ENCODE measurements around the gene SSH3.

The SSH3 gene

GRCh38 chr11:67270256-67271204 lies 32.8 kb upstream of the SSH3 start:
- Histone ChIP-seq H3K36me3 (ENCODE audit: control insufficient read depth, low read length) (peaks cover 87% of the 10 kb centered on the region), H3K4me2 (ENCODE audit: low read length) (peak overlapping the region; percentile 100), H3K27ac (ENCODE audit: low read depth, low read length) (peak overlapping the region; percentile 100), H3K27me3 (ENCODE audit: control insufficient read depth, low read length) (no peaks in the 10 kb centered on the region), H4K20me1 (ENCODE audit: control insufficient read depth, insufficient read depth, low read depth, low read length) (peaks cover 4% of the 10 kb centered on the region), H3K9me3 (ENCODE audit: control insufficient read depth, insufficient read depth, low read length) (no peaks in the 10 kb centered on the region), H3K4me3 (ENCODE audit: low read length) (peak overlapping the region; percentile 91), H3K79me2 (ENCODE audit: control insufficient read depth, low read length) (peaks cover 96% of the 10 kb centered on the region), H3K4me1 (ENCODE audit: control insufficient read depth, low read length) (peaks cover 86% of the 10 kb centered on the region), H3K9me2 (replicated peaks; ENCODE audit: control insufficient read depth, low read length) (no peaks in the 10 kb centered on the region), H3F3A (ENCODE audit: control insufficient read depth, insufficient read depth) (peaks cover 49% of the 10 kb centered on the region)
- no peak for TF ChIP-seq CTCF (IDR thresholded peaks at IDR 0.05; ENCODE audit: low read depth, low read length, poor library complexity, severe bottlenecking)
- TF ChIP-seq EZH2phosphoT487 (IDR thresholded peaks at IDR 0.05; ENCODE audit: borderline replicate concordance, low read length) = no peak

- H3F3A ChIP-seq (ENCODE audit: control insufficient read depth, insufficient read depth) = peaks cover 54% of the 10 kb centered on the region
- H3K36me3 ChIP-seq (ENCODE audit: control insufficient read depth, low read length) = peaks cover 91% of the 10 kb centered on the region
These were observed 32.2 kb upstream of the SSH3 start for GRCh38 chr11:67271205-67271540.

GRCh38 chr11:67271541-67272284 lies 31.6 kb upstream of the SSH3 start:
- Histone ChIP-seq H3K4me1 (ENCODE audit: control insufficient read depth, low read length) (peaks cover 92% of the 10 kb centered on the region), H3K4me2 (ENCODE audit: low read length) (peak overlapping the region; percentile 100), H3K79me2 (ENCODE audit: control insufficient read depth, low read length) (peaks cover 100% of the 10 kb centered on the region), H4K20me1 (ENCODE audit: control insufficient read depth, insufficient read depth, low read depth, low read length) (peaks cover 4% of the 10 kb centered on the region), H3K36me3 (ENCODE audit: control insufficient read depth, low read length) (peaks cover 95% of the 10 kb centered on the region), H3K4me3 (ENCODE audit: low read length) (peak overlapping the region; percentile 91), H3K27ac (ENCODE audit: low read depth, low read length) (peak overlapping the region; percentile 100), H3K27me3 (ENCODE audit: control insufficient read depth, low read length) (no peaks in the 10 kb centered on the region), H3K9me3 (ENCODE audit: control insufficient read depth, insufficient read depth, low read length) (no peaks in the 10 kb centered on the region), H3K9me2 (replicated peaks; ENCODE audit: control insufficient read depth, low read length) (no peaks in the 10 kb centered on the region), H3F3A (ENCODE audit: control insufficient read depth, insufficient read depth) (peaks cover 60% of the 10 kb centered on the region)
- TF ChIP-seq EZH2phosphoT487 (IDR thresholded peaks at IDR 0.05; ENCODE audit: borderline replicate concordance, low read length) = no peak
- no peak for TF ChIP-seq CTCF (IDR thresholded peaks at IDR 0.05; ENCODE audit: low read depth, low read length, poor library complexity, severe bottlenecking)

More at GRCh38 chr11:67271205-67271540, 32.2 kb upstream of the SSH3 start:
- Histone ChIP-seq H3K9me3 (ENCODE audit: control insufficient read depth, insufficient read depth, low read length) (no peaks in the 10 kb centered on the region), H3K79me2 (ENCODE audit: control insufficient read depth, low read length) (peaks cover 97% of the 10 kb centered on the region), H4K20me1 (ENCODE audit: control insufficient read depth, insufficient read depth, low read depth, low read length) (peaks cover 4% of the 10 kb centered on the region), H3K27me3 (ENCODE audit: control insufficient read depth, low read length) (no peaks in the 10 kb centered on the region), H3K27ac (ENCODE audit: low read depth, low read length) (peak overlapping the region; percentile 100), H3K4me1 (ENCODE audit: control insufficient read depth, low read length) (peaks cover 87% of the 10 kb centered on the region), H3K4me3 (ENCODE audit: low read length) (peak overlapping the region; percentile 91), H3K4me2 (ENCODE audit: low read length) (peak overlapping the region; percentile 100), H3K9me2 (replicated peaks; ENCODE audit: control insufficient read depth, low read length) (no peaks in the 10 kb centered on the region)
- TF ChIP-seq CTCF (IDR thresholded peaks at IDR 0.05; ENCODE audit: low read depth, low read length, poor library complexity, severe bottlenecking) (no peak), EZH2phosphoT487 (IDR thresholded peaks at IDR 0.05; ENCODE audit: borderline replicate concordance, low read length) (no peak)

Measured in DOHH2 (cell line).